ENCODE data around the gene PAQR6. TPM values are rescaled to one million over a fixed set of nuclear protein-coding genes. Genes with fewer than 3 reads are reported as not detected.

Gene PAQR6, protein sequence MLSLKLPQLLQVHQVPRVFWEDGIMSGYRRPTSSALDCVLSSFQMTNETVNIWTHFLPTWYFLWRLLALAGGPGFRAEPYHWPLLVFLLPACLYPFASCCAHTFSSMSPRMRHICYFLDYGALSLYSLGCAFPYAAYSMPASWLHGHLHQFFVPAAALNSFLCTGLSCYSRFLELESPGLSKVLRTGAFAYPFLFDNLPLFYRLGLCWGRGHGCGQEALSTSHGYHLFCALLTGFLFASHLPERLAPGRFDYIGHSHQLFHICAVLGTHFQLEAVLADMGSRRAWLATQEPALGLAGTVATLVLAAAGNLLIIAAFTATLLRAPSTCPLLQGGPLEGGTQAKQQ
- total RNA-seq, result 0.32 and 1.6 TPM in 2 replicates

DNA sequence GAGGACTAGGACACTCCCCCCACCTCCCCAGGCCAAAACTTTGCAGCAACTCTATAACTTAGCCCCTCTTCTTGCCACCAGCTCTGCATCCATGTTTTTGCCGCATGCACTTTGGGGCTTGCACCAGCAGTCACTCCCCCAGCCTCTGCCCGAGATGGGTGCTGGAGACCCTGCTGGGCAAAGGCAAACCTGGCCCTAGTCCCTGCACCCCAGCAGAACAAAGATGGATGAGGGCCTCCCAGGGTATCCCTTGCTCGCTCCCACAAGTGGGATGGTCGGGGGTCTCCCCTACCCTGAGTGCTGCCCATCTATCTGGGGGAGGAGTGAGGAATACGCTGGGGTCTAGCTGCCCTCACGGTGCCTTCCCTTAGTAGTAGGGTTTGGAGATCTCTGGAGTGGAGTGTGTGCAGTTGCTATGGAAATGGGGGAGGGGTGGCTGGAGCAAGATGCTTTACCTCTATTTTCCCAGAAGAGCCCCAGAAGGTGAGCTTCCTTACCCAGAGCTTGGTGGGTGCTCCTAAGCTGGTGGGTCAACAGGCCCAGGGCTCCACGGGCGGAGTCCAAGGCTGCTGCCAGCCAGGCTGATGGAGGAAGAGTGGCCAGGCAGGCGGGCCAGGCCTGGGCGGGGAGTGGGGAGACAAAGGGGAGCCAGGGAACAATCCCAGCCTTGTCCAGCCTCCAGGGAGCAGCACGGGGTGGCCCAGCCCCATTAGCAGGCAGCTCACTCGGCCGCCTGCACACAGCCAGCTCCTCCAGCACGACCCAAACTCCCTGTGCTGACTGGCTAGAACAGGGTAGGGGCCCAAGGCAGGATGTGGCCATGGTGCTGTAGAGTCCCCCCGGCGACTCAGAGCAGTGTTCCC, at the start of gene PAQR6:
PAQR6 (minus strand) TSS at position 597 of the 863 bp plus-strand sequence. CDS start 1,325 bp downstream, outside the sequence.

GRCh38 chr1:156295391-156295947, 47.6 kb upstream of the PAQR6 start, which contains the start of gene GLMP:
Gene GLMP (minus strand): TSS chr1:156295679. CDS start chr1:156295645, 34 bp downstream.

GRCh38 chr1:156284112-156284511, 36.3 kb upstream of the PAQR6 start, which contains the start of gene TMEM79:
Gene TMEM79 (plus strand): TSS chr1:156284325. CDS start chr1:156285227, 902 bp downstream.

GRCh38 chr1:156282479-156283222, 34.8 kb upstream of the PAQR6 start, which contains the start of gene SMG5:
Gene SMG5 (minus strand): TSS chr1:156282825. CDS start chr1:156282680, 145 bp downstream.

GRCh38 chr1:156241926-156242325, 5.9 kb downstream of the PAQR6 start, which contains the start of gene BGLAP:
Gene BGLAP (plus strand): TSS chr1:156242184. CDS start chr1:156242232, 48 bp downstream.

DNA sequence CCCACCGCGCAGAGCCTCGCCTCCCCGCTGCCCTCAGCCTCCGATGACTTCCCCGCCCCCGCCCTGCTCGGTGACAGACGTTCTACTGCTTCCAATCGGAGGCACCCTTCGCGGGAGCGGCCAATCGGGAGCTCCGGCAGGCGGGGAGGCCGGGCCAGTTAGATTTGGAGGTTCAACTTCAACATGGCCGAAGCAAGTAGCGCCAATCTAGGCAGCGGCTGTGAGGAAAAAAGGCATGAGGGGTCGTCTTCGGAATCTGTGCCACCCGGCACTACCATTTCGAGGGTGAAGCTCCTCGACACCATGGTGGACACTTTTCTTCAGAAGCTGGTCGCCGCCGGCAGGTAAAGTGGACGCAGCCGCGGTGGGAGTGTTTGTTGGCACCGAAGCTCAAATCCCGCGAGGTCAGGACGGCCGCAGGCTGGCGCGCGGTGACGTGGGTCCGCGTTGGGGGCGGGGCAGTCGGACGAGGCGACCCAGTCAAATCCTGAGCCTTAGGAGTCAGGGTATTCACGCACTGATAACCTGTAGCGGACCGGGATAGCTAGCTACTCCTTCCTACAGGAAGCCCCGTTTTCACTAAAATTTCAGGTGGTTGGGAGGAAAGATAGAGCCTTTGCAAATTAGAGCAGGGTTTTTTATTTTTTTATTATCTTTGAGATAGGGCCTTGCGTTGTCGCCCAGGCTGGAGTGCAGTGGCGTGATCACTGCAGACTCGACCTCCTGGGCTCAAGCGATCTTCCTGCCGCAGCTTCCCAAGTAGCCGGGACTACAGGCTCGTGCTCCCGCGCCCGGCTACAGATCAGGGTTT, 34.8 kb downstream of the PAQR6 start, which contains the start of gene PMF1:
PMF1 (plus strand) TSS at position 175 of the 811 bp plus-strand sequence; CDS start at position 184, 9 bp downstream.

DNA sequence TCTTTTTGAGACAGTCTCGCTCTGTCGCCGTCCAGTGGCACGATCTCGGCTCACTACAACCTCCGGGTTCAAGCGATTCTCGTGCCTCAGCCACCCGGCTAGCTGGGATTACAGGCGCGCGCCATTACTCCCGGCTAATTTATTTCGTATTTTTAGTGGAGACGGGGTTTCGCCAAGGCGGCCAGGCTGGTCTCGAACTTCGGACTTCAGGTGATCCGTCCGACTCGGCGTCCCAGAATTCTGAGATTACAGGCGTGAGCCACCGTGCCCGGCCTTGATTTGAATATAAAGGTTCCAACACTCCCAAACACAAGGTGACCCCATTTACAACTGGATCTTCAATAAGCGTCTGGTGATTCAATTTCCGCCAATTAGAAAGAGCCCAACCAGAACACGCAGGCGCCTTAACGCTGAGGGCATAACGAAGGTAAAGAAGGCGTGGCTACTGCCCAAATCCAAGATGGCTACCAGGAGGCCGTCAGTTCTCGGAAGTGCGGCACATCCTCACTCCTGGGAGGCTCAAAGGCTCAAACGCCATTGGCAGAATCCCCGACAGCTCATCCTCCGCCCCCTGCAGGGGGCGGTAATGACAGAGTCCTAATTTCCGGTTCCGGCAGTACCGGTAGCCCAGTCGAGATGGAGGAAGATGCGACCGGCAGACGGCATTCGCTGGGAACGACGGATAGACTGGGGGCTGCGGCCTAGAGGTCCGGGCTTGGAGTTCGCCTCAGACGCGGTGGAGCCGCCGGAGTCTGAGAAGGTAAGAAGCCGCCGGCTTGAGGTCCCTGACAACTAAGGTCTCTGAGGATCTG, 54.2 kb downstream of the PAQR6 start, which contains the start of gene SLC25A44:
SLC25A44 (plus strand) TSS at position 617 of the 812 bp plus-strand sequence. CDS start 5,744 bp downstream, outside the sequence.

Other genes with a start within 250 kb of the PAQR6 start
- 543 and 603 TPM in 2 replicates for gene SSR2, start 227.1 kb downstream of the PAQR6 start, total RNA-seq
- 13.5 and 21.9 TPM in 2 replicates for gene UBQLN4, start 194.3 kb downstream of the PAQR6 start, total RNA-seq
- 57.0 and 75.0 TPM in 2 replicates for gene LAMTOR2, start 193.3 kb downstream of the PAQR6 start, total RNA-seq
- not detected in 2 replicates for gene RAB25, start 186.9 kb downstream of the PAQR6 start, total RNA-seq
- gene MEX3A, start 165.6 kb downstream of the PAQR6 start, total RNA-seq, result 0.18 and 0.81 TPM in 2 replicates
- 661 and 681 TPM in 2 replicates for gene LMNA, start 133.3 kb downstream of the PAQR6 start, total RNA-seq
- gene SEMA4A, start 94.5 kb downstream of the PAQR6 start, total RNA-seq, result 0.54 TPM in 1 of 2 replicates, not detected in the other
- 11.9 and 13.8 TPM in 2 replicates for gene SLC25A44, start 54.0 kb downstream of the PAQR6 start, total RNA-seq
- 44.1 and 57.0 TPM in 2 replicates for gene PMF1, start 35.0 kb downstream of the PAQR6 start, total RNA-seq
- 1.4 TPM in 1 of 2 replicates, not detected in the other for gene BGLAP, start 5.9 kb downstream of the PAQR6 start, total RNA-seq
- gene SMG5, start 34.8 kb upstream of the PAQR6 start, total RNA-seq, result 38.8 and 39.7 TPM in 2 replicates
- 0.90 and 1.1 TPM in 2 replicates for gene TMEM79, start 36.3 kb upstream of the PAQR6 start, total RNA-seq
- gene GLMP, start 47.6 kb upstream of the PAQR6 start, total RNA-seq, result 71.4 and 85.6 TPM in 2 replicates
- not detected in 2 replicates for gene VHLL, start 51.3 kb upstream of the PAQR6 start, total RNA-seq
- gene CCT3, start 90.2 kb upstream of the PAQR6 start, total RNA-seq, result 254 and 318 TPM in 2 replicates
- 2.6 TPM in 1 of 2 replicates, not detected in the other for gene TSACC, start 90.5 kb upstream of the PAQR6 start, total RNA-seq
- not detected in 2 replicates for gene RHBG, start 121.2 kb upstream of the PAQR6 start, total RNA-seq

Data from cardiac atrium fibroblast (primary cell).